NCI-H1092 (cell line): ENCODE results near the gene TMSB10.
"Not testable (repeated sequence)": the region's sequence is repeated elsewhere in the genome, so short reads cannot be mapped to it uniquely, and the experiment has no call there.

Experiments used
- DNase-seq: peaks from one replicate; lab custom pipeline; 2025; lab: John Stamatoyannopoulos, UW

Gene TMSB10

DNA sequence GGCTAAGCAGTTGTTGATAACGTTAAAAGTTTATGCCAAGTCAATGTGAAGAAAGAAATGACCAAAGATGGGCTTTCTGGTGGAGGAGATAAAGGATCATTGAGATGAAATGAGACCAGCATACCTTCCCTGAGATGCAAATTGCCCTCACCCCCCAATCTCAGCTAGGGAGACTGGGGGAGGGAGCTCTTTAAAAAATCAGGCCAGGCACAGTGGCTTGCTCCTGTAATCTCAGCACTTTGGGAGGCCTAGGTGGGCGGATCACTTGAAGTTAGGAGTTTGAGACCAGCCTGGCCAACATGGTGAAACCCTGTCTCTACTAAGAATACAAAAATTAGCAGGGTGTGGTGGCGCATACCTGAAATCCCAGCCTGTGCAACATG is 34.6 kb downstream of the TMSB10 start:
- DNase-seq: no peak

DNA sequence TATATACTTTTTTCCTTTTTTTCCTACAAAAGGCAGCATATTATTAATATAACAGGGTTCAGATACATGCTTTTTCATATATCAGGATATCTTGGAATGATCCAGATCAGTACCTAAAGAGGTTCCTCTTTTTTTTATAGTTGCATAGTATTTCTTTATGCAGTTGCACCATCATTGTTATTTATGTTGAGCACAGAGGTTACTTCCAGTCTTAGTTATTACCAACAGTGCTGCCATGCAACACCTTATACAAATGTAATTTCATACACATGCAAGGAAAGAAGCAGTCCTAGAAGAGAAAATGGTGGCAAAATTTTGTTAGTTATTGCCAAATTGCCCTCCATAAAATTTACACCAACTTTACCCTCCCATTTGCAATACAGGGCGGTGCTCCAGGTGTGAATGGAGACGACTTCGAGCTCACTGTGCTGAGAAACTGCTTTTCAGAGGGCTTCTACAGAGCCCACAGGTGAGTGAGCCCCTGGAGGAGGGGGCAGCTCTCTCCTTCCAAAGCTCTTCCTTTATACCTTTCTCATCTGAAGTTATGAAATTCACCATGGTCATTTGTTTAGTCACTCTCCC is 35.5 kb downstream of the TMSB10 start:
- DNase-seq: no peak

DNA sequence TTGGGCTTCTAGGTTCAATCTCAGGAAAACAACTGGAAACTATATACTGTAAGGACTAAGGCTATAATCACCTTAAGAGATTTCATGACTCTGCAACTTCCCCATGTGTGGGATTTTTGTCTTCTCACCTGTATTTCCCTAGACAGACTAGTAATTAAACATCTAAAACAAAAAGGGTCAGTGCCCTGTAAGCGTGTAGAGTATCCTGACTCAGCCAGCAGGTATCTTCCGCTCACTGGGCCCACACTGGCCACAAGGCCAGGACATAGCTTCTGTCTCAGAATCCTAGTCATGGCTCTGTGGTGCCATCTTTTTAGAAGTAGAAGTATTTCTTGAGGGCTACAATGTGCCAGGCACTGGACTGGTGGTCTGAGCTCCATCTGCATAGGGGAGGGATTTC is 36.7 kb downstream of the TMSB10 start:
- no peak for DNase-seq

DNA sequence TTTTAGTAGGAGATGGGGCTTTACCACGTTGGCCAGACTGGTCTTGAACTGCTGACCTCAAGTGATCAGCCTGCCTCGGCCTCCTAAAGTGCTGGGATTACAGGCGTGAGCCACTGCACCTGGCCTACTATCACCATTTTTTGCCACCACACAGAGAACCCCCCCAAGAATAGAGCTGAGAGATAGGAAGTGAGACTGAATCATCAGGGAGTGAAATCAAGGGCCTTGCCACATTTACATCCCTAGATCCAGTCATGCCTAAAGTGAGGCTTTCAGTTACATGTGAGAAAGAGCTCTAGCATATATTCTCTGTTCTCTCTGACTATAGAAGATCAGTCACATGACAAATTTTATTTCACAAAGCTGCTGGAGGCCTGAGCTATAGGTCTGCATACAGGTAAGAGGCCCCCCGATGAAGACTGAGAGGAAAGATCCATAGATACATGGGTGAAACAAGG is 37.5 kb downstream of the TMSB10 start:
- no peak for DNase-seq

DNA sequence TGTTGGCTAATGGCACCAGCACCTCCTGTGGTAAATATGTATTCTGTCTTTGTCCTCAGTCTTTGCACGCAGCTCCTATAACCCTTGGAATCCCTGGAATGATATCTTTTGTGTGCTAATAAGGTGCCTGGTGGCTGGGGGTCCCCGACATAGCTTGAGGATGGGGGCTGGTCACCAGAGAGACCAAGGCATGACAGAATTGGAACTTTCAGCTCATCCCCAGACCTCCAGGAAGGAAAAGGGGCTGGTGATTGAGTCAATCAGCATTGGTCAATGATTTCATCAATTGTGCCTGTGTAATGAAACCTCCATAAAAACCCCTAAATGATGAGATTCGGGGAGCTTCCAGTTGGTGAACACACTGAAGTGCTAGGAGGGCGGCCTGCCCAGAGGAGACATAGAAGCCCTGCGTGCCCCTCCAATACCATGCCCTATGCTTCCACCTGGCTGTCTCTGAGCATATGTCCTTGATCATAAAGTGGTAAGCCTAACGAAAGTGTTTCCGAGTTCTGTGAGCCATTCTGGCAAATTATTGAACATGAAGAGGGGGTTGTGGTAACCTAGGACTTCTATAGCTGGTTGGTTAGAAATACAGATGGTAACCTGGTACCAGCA is 38.9 kb downstream of the TMSB10 start:
- DNase-seq: no peak

DNA sequence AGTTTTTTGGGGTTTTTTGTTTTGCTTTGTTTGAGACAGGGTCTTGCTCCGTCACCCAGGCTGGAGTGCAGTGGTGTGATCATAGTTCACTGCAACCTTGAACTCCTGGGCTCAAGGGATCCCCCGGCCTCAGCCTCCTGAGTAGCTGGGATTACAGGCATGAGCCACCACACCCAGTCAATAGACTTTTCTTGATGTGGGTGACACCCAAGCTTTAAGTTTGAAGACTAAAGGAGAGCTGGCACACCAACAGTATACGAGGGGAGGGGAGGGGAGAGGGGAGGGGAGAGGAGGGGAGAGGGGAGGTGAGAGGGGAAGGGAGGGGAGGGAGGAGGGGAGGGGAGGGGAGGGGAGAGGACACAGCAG is 40.4 kb downstream of the TMSB10 start:
- not testable (repeated sequence) for DNase-seq

DNA sequence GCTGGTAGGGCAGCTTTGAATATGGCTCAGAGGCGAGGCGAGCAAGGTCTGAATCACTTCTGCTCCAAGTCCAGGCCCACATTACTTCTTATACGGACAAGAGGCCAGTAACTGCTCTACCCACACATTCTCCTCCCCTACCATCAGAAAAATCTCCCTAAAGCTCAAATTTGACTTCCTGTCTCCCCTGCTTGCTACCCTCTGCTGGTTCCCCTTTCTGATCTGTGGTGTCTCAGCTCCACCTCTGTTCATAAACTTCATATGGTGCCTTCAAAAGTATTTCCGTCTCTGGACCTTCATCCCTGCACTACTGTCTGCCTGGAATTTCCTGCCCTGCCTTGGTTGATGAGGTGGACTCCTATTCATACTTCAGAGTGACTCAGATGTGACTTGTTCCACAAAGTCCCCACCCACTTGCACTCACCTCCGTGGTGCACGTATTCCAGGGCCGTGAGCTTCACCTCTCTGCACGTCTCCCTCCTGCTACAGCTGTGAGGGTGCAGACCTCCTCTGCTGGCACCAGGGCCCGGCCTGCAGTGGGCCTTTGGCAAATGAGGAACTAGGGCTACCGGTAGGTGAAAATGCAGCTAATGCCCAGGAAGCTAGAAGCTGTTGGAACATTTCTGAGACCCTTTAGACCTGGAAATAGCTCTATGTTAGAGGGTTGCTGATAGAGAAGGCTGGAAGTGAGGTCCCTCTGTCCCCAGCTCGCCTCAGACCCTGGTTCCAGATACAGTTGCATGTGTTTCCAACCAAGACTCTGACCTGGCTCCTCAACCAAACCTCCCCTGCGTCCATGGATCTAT is 41.0 kb downstream of the TMSB10 start:
- DNase-seq: no peak

DNA sequence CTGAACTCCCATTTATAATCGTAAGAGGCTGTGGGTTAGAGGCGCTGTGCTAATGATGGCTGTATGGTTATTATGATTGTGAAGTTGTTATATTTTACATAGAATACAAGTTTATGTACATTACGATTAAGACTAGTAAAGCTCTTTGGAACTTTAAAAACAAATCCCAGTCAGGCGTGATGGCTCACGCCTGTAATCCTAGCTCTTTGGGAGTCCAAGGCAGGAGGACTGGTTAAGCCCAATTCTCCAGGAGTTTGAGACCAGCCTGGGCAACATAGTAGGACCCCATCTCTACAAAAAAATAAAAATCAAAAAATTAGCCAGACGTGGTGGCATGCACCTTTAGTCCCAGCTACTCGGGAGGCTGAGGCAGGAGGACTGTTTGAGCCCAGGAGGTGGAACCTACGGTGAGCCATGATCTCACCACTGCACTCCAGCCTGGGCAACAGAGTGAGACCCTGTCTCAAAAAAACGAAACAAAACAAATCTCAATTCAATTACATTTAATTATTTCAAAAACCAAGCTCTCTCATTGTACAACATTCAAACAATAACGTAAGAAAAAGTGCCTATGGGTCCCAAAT is 41.6 kb downstream of the TMSB10 start:
- DNase-seq: no peak

DNA sequence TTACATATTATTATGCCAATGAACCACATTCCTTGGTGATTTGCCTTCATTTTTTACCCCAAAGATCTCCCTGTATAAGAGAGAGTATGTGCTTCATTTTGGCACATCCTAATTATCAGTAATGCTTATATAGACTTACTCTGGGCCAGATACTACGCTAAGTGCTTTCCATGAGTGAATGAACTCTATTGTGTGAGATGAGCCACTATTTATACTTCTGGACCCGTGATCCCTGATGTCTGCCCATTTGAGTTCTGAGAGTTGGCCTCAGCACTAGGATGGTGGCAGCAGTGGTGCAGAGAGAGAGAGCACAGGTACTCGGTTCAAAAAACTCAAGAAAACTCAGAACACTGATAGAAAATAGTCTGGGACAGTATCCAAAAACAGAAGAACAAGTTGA is 48.1 kb downstream of the TMSB10 start:
- DNase-seq: no peak

DNA sequence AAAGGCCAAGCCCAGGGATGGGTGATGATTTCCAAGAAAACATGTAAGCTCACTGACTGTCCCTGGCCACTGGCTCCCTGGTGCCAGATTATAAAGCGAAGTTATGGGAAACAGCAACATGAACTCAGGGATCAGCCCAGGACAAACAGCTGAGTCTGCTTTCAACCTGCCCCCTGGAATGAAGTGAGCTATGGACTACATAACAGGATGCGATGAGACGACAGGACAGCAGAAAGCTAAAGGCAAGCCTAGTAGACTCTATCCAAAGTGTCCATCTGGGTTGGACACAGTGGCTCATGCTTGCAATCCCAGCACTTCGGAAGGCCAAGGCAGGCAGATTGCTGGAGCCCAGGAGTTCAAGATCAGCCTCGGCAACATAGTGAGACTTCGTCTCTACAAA is 48.9 kb downstream of the TMSB10 start:
- no peak for DNase-seq
